Activated CD8-positive, alpha-beta memory T cell treated with anti-CD3 and anti-CD28 coated beads, Interleukin-2, amount 50 U/mL, for 24 hours (primary cell): Measurements from ENCODE around the gene SCAANT1.

ENCODE experiments used
- DNase-seq: peaks from one replicate; pipeline ENCODE4 v3.0.0-alpha.2; 2020; ENCODE audit errors: extremely low read depth

The SCAANT1 gene

GRCh38 chr3:63911873-63912767 lies at the start of gene SCAANT1:
Gene SCAANT1, minus strand, starts transcription at chr3:63912383.
- DNase-seq, result peak; percentile 54

- DNase-seq, result no peak
Measured at GRCh38 chr3:63961891-63962290, 49.7 kb upstream of the SCAANT1 start.

- DNase-seq, result no peak
Measured at GRCh38 chr3:63960048-63960711, 48.0 kb upstream of the SCAANT1 start.

GRCh38 chr3:63959146-63959545 lies 47.0 kb upstream of the SCAANT1 start:
- no peak for DNase-seq

- no peak for DNase-seq
Measured at GRCh38 chr3:63955830-63956545, 43.8 kb upstream of the SCAANT1 start.

GRCh38 chr3:63955036-63955650 lies 43.0 kb upstream of the SCAANT1 start:
- no peak for DNase-seq

- no peak for DNase-seq
Measured at GRCh38 chr3:63954182-63954581, 42.0 kb upstream of the SCAANT1 start.

GRCh38 chr3:63952248-63952594 lies 40.0 kb upstream of the SCAANT1 start:
- no peak for DNase-seq

- no peak for DNase-seq
Measured at GRCh38 chr3:63951492-63952247, 39.5 kb upstream of the SCAANT1 start.

- no peak for DNase-seq
Measured at GRCh38 chr3:63950698-63951097, 38.5 kb upstream of the SCAANT1 start.

GRCh38 chr3:63949005-63949404 lies 36.8 kb upstream of the SCAANT1 start:
- DNase-seq, result no peak

GRCh38 chr3:63947594-63947993 lies 35.4 kb upstream of the SCAANT1 start:
- no peak for DNase-seq

- DNase-seq, result no peak
Measured at GRCh38 chr3:63946753-63947152, 34.6 kb upstream of the SCAANT1 start.

GRCh38 chr3:63945558-63946096 lies 33.4 kb upstream of the SCAANT1 start:
- DNase-seq, result no peak

GRCh38 chr3:63943678-63944077 lies 31.5 kb upstream of the SCAANT1 start:
- no peak for DNase-seq

GRCh38 chr3:63942528-63942927 lies 30.3 kb upstream of the SCAANT1 start:
- no peak for DNase-seq

GRCh38 chr3:63940389-63940757 lies 28.2 kb upstream of the SCAANT1 start:
- DNase-seq, result no peak

- DNase-seq, result no peak
Measured at GRCh38 chr3:63937661-63938651, 25.8 kb upstream of the SCAANT1 start.

- DNase-seq, result no peak
Measured at GRCh38 chr3:63936925-63937324, 24.7 kb upstream of the SCAANT1 start.
